GM12878 (cell line): ENCODE results near the gene SLC1A6. TPM values are rescaled to one million over a fixed set of nuclear protein-coding genes. Genes with fewer than 3 reads are reported as not detected.

Source experiments
- ATAC-seq: fragments of 200-7000 bp; cut with Tn5 transposase; 3 replicates; pipeline ENCODE4 v1.9.1; 2020; ENCODE audit warnings: mild to moderate bottlenecking, moderate library complexity
- BruUV-seq: library from RNA; stranded (reverse); fragments of 400-500 nt; replicated peaks from 2 replicates; lab custom pipeline; 2021; lab: Mats Ljungman, UMichigan
- CTCF ChIA-PET: fragments of 300-600 bp; sonication (Branson Sonifier 250); formaldehyde crosslinking; extraction: SDS; loops from one replicate; lab custom pipeline; 2021; ENCODE audit warnings: inconsistent platforms; lab: Yijun Ruan, JAX
- POLR2A ChIA-PET: fragments of 350-600 bp; formaldehyde crosslinking; extraction: SDS; loops from one replicate; lab custom pipeline; 2021; ENCODE audit warnings: inconsistent platforms; lab: Charles Lee
- RAD21 ChIA-PET: fragments of 300-600 bp; sonication (Branson Sonifier 250); formaldehyde crosslinking; loops from one replicate; lab custom pipeline; 2023; ENCODE audit warnings: antibody characterized with exemption; ENCODE audit not compliant: unreplicated experiment; lab: Charles Lee
- SMC1A ChIA-PET: fragments of 300-600 bp; sonication (Branson Sonifier 250); formaldehyde crosslinking; loops from one replicate; lab custom pipeline; 2023; ENCODE audit not compliant: unreplicated experiment, uncharacterized antibody; lab: Charles Lee
- DNase-seq: peaks from one replicate; pipeline ENCODE4 v3.0.0-alpha.2; 2011; ENCODE audit warnings: low read depth, low spot score
- FAIRE-seq: peaks from 3 replicates; lab custom pipeline; 2011; peaks lifted over from hg19 to GRCh38; lab: Jason Lieb, UNC
- H2AFZ ChIP-seq: 2 replicates; pipeline ENCODE4 v1.6.0; 2011; ENCODE audit warnings: low read depth, low read length, control low read depth; ENCODE audit not compliant: control insufficient read depth
- H3K27ac ChIP-seq: 2 replicates; pipeline ENCODE4 v1.5.1; 2011; ENCODE audit warnings: control low read depth; ENCODE audit not compliant: control insufficient read depth, insufficient read depth
- H3K27me3 ChIP-seq, 2 experiments: replicated peaks in 1 of 2; 2 replicates each; pipeline versions ENCODE4 v1.6.0 to v1.6.1; 2011; ENCODE audit warnings: low read length in 1 of 2; ENCODE audit not compliant: control insufficient read depth in 2 of 2, insufficient read depth in 2 of 2
- H3K36me3 ChIP-seq, 2 experiments: 2 replicates each; pipeline ENCODE4 v1.5.1; 2011; ENCODE audit warnings: low read length in 1 of 2; ENCODE audit not compliant: control insufficient read depth in 2 of 2, insufficient read depth in 2 of 2
- H3K4me1 ChIP-seq: 2 replicates; pipeline ENCODE4 v1.6.1; 2011; ENCODE audit warnings: mild to moderate bottlenecking, low read length, moderate library complexity, mixed read lengths; ENCODE audit not compliant: control insufficient read depth, insufficient read depth
- H3K4me2 ChIP-seq: 2 replicates; pipeline ENCODE4 v1.6.0; 2011; ENCODE audit warnings: control low read depth; ENCODE audit not compliant: control insufficient read depth, insufficient read depth
- H3K4me3 ChIP-seq: fragments of 200-600 bp; sonication (generic); 2 replicates; pipeline ENCODE4 v1.5.1; 2016
- H3K79me2 ChIP-seq: 2 replicates; pipeline ENCODE4 v1.6.0; 2011; ENCODE audit warnings: low read length; ENCODE audit not compliant: control insufficient read depth, insufficient read depth
- H3K9ac ChIP-seq: 2 replicates; pipeline ENCODE4 v1.8.0; 2011; ENCODE audit warnings: low read length, control low read depth, mixed read lengths; ENCODE audit not compliant: control insufficient read depth, insufficient read depth
- H3K9me3 ChIP-seq: replicated peaks from 3 replicates; pipeline ENCODE4 v1.5.1; 2011; ENCODE audit warnings: mild to moderate bottlenecking, low read length; ENCODE audit not compliant: control insufficient read depth, insufficient read depth
- H4K20me1 ChIP-seq: 2 replicates; pipeline ENCODE4 v1.6.0; 2011; ENCODE audit not compliant: control insufficient read depth, insufficient read depth
- ZNF24 ChIP-seq: fragments of 450-650 bp; IDR thresholded peaks from 2 replicates; pipeline ENCODE4 v1.6.1; 2017; ENCODE audit warnings: antibody characterized with exemption, mild to moderate bottlenecking
- WGBS: methylation state at CpG from one replicate; pipeline ENCODE4 v1.1.6; 2016; ENCODE audit warnings: low lambda C conversion rate; ENCODE audit not compliant: insufficient replicate concordance, insufficient coverage; ENCODE audit errors: missing lambda C conversion rate; 5-methylcytosine and 5-hydroxymethylcytosine counted together
- in situ Hi-C: fragments of 300-500 bp; cut with MboI; formaldehyde crosslinking; loops from 9 replicates; pipeline ENCODE4 v1.14.3; 2018; ENCODE audit warnings: mixed read lengths
- intact Hi-C: fragments of 100-400 bp; cut with micrococcal nuclease; formaldehyde crosslinking; loops from one replicate; pipeline ENCODE4 v1.14.2; 2022; ENCODE audit not compliant: unreplicated experiment
- polyA plus RNA-seq, 11 experiments: library from polyadenylated mRNA; depleted of rRNA in 4 of 11; unstranded in 6 of 11; stranded (reverse) in 5 of 11; fragments of >200 nt; fragmentation: Nextera tagmentation in 4 of 11; fragmentation: Illumina TruSeq in 1 of 11; extraction: Ambion mirVana in 4 of 11; extraction: Trizol in 1 of 11; gene quantifications; 1 replicate in 1 of 11; 2 replicates in 10 of 11; pipeline versions ENCODE4 v1.2.1 to v1.2.3, GENCODE V29; 2011 to 2016; ENCODE audit warnings: inconsistent platforms in 2 of 11, missing spikeins in 2 of 11, low read depth in 1 of 11
- total RNA-seq, 4 experiments: library from RNA; depleted of rRNA in 3 of 4; stranded (reverse); fragments of >200 nt in 3 of 4; fragmentation: Illumina TruSeq in 1 of 4; extraction: Trizol in 1 of 4; gene quantifications; 2 replicates each; pipeline versions ENCODE4 v1.2.1 to v1.2.3, GENCODE V29; 2013 to 2021
- TF ChIP-seq, protein P1 (sequence below): IDR thresholded peaks from 2 replicates; pipeline ENCODE4 v1.6.1; 2012; ENCODE audit warnings: mild to moderate bottlenecking, low read depth, low read length
- TF ChIP-seq, protein P2 (sequence below): IDR thresholded peaks from 2 replicates; pipeline ENCODE4 v1.6.1; 2011; ENCODE audit warnings: mild to moderate bottlenecking, low read depth, low read length, moderate library complexity; ENCODE audit not compliant: insufficient replicate concordance
- TF ChIP-seq, protein P3 (sequence below): fragments of 150-350 bp; IDR thresholded peaks from 2 replicates; pipeline ENCODE4 v1.6.1; 2014; ENCODE audit warnings: mild to moderate bottlenecking, low read depth, low read length

The SLC1A6 gene
- total and polyA plus RNA-seq, 10 of the 15 experiments (the other 5 are each of a cell fraction or from before 2014, with no cell fraction given), result 0.06 TPM; not detected in 9

DNA sequence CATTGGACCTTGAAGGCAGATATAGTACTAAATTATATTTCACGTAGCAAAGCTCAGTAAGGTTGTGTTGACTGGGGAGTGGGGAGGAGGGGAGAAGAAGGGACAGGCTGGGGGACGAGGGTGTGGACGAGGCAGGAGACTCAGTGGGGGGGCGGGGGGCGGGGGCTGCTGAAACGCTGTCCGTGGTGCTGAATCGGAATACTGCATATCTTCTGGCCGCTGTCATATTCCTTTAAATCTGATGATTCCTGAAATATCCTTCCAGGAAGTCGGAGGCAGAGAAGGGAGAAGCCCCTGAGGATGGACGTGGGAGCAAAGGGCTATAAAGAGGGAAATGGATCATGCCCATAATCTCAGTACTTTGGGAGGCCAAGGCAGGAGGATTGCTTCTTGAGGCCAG is 34.9 kb upstream of the SLC1A6 start:
- ATAC-seq (no peak), DNase-seq (no peak), FAIRE-seq (no peak)
- CTCF ChIA-PET, result no interaction called here
- in situ Hi-C loops, result no loop called here
- RAD21 ChIA-PET, result no interaction called here
- 36% methylated on average over 3 of the region's 11 CpGs for whole genome bisulfite sequencing
- Histone ChIP-seq H3K9ac (no peak overlapping the region), H3K4me2 (no peak overlapping the region), H2AFZ (no peak overlapping the region), H3K4me3 (no peak overlapping the region), H3K4me1 (no peaks in the 10 kb centered on the region), H4K20me1 (no peaks in the 10 kb centered on the region), H3K79me2 (no peaks in the 10 kb centered on the region), H3K9me3 (no peaks in the 10 kb centered on the region), H3K36me3 (no peaks in the 10 kb centered on the region), H3K27ac (no peak overlapping the region), H3K27me3 (no peaks in the 10 kb centered on the region; a peak in 1 of 4 replicates)
- SMC1A ChIA-PET, result no interaction called here
- TF ChIP-seq, protein P1, sequence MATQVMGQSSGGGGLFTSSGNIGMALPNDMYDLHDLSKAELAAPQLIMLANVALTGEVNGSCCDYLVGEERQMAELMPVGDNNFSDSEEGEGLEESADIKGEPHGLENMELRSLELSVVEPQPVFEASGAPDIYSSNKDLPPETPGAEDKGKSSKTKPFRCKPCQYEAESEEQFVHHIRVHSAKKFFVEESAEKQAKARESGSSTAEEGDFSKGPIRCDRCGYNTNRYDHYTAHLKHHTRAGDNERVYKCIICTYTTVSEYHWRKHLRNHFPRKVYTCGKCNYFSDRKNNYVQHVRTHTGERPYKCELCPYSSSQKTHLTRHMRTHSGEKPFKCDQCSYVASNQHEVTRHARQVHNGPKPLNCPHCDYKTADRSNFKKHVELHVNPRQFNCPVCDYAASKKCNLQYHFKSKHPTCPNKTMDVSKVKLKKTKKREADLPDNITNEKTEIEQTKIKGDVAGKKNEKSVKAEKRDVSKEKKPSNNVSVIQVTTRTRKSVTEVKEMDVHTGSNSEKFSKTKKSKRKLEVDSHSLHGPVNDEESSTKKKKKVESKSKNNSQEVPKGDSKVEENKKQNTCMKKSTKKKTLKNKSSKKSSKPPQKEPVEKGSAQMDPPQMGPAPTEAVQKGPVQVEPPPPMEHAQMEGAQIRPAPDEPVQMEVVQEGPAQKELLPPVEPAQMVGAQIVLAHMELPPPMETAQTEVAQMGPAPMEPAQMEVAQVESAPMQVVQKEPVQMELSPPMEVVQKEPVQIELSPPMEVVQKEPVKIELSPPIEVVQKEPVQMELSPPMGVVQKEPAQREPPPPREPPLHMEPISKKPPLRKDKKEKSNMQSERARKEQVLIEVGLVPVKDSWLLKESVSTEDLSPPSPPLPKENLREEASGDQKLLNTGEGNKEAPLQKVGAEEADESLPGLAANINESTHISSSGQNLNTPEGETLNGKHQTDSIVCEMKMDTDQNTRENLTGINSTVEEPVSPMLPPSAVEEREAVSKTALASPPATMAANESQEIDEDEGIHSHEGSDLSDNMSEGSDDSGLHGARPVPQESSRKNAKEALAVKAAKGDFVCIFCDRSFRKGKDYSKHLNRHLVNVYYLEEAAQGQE, result peak; percentile 73
- no peak for TF ChIP-seq ZNF24
- TF ChIP-seq, protein P2, sequence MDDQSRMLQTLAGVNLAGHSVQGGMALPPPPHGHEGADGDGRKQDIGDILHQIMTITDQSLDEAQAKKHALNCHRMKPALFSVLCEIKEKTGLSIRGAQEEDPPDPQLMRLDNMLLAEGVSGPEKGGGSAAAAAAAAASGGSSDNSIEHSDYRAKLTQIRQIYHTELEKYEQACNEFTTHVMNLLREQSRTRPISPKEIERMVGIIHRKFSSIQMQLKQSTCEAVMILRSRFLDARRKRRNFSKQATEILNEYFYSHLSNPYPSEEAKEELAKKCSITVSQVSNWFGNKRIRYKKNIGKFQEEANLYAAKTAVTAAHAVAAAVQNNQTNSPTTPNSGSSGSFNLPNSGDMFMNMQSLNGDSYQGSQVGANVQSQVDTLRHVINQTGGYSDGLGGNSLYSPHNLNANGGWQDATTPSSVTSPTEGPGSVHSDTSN, result no peak
- TF ChIP-seq, protein P3, sequence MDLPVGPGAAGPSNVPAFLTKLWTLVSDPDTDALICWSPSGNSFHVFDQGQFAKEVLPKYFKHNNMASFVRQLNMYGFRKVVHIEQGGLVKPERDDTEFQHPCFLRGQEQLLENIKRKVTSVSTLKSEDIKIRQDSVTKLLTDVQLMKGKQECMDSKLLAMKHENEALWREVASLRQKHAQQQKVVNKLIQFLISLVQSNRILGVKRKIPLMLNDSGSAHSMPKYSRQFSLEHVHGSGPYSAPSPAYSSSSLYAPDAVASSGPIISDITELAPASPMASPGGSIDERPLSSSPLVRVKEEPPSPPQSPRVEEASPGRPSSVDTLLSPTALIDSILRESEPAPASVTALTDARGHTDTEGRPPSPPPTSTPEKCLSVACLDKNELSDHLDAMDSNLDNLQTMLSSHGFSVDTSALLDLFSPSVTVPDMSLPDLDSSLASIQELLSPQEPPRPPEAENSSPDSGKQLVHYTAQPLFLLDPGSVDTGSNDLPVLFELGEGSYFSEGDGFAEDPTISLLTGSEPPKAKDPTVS, result no peak
- BruUV-seq, result no TSS peak
- intact Hi-C loops, result no loop called here
- POLR2A ChIA-PET, result no interaction called here
